PC-3 (cell line): Measurements from ENCODE around the gene CHST2.

ENCODE experiments used
- EZH2 ChIP-seq: fragments of 300-600 bp; sonication (generic); IDR thresholded peaks from one replicate; pipeline ENCODE4 v1.6.1; 2017; ENCODE audit warnings: antibody characterized with exemption, mild to moderate bottlenecking, low read length; ENCODE audit not compliant: unreplicated experiment
- TF ChIP-seq, protein P1 (sequence below): fragments of 300-600 bp; sonication (generic); conservative IDR thresholded peaks from 2 replicates; pipeline ENCODE4 v1.5.1; 2017; ENCODE audit warnings: antibody characterized with exemption, low read depth, mild to moderate bottlenecking, low read length

- TF ChIP-seq, protein P1, sequence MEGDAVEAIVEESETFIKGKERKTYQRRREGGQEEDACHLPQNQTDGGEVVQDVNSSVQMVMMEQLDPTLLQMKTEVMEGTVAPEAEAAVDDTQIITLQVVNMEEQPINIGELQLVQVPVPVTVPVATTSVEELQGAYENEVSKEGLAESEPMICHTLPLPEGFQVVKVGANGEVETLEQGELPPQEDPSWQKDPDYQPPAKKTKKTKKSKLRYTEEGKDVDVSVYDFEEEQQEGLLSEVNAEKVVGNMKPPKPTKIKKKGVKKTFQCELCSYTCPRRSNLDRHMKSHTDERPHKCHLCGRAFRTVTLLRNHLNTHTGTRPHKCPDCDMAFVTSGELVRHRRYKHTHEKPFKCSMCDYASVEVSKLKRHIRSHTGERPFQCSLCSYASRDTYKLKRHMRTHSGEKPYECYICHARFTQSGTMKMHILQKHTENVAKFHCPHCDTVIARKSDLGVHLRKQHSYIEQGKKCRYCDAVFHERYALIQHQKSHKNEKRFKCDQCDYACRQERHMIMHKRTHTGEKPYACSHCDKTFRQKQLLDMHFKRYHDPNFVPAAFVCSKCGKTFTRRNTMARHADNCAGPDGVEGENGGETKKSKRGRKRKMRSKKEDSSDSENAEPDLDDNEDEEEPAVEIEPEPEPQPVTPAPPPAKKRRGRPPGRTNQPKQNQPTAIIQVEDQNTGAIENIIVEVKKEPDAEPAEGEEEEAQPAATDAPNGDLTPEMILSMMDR: no peak
- TF ChIP-seq EZH2: no peak
These were observed 29.6 kb upstream of the CHST2 start for GRCh38 chr3:143089965-143090364.
